GOT3 (cell line): Measurements from ENCODE around the gene MORN3.
A peak's percentile ranks its signal among the peaks of the same experiment; 100 is the strongest.
"Not testable (repeated sequence)": the region's sequence is repeated elsewhere in the genome, so short reads cannot be mapped to it uniquely, and the experiment has no call there.

ENCODE experiments used
- DNase-seq: peaks from one replicate; lab custom pipeline; 2025; ENCODE audit warnings: mixed read lengths; lab: John Stamatoyannopoulos, UW

Gene MORN3

GRCh38 chr12:121638298-121639202 lies 30.9 kb downstream of the MORN3 start:
- DNase-seq: no peak

- no peak for DNase-seq
Observed at GRCh38 chr12:121637231-121637914, 32.1 kb downstream of the MORN3 start.

- DNase-seq: no peak
Observed at GRCh38 chr12:121634836-121635235, 34.6 kb downstream of the MORN3 start.

- not testable (repeated sequence) for DNase-seq
Observed at GRCh38 chr12:121633833-121634196, 35.6 kb downstream of the MORN3 start.

GRCh38 chr12:121632069-121632970 lies 37.1 kb downstream of the MORN3 start:
- DNase-seq: no peak

GRCh38 chr12:121630791-121631355 lies 38.6 kb downstream of the MORN3 start:
- DNase-seq: no peak

- no peak for DNase-seq
Observed at GRCh38 chr12:121628536-121628935, 40.9 kb downstream of the MORN3 start.

- no peak for DNase-seq
Observed at GRCh38 chr12:121628037-121628436, 41.4 kb downstream of the MORN3 start.

GRCh38 chr12:121626853-121627640 lies 42.4 kb downstream of the MORN3 start:
- peak; percentile 64 for DNase-seq

- DNase-seq: peak; percentile 87
Observed at GRCh38 chr12:121626087-121626852, 43.2 kb downstream of the MORN3 start, which contains the start of gene ORAI1. Gene ORAI1 (plus strand): TSS chr12:121626530.

GRCh38 chr12:121620333-121620891 lies 49.0 kb downstream of the MORN3 start:
- DNase-seq: no peak

GRCh38 chr12:121618659-121619233 lies 50.7 kb downstream of the MORN3 start:
- DNase-seq: no peak

GRCh38 chr12:121614872-121615467 lies 54.5 kb downstream of the MORN3 start:
- no peak for DNase-seq

GRCh38 chr12:121613462-121613861 lies 56.0 kb downstream of the MORN3 start:
- DNase-seq: no peak

GRCh38 chr12:121611306-121611705 lies 58.1 kb downstream of the MORN3 start:
- no peak for DNase-seq

GRCh38 chr12:121610239-121611149 lies 59.0 kb downstream of the MORN3 start:
- no peak for DNase-seq

GRCh38 chr12:121608301-121608700 lies 61.2 kb downstream of the MORN3 start:
- no peak for DNase-seq

GRCh38 chr12:121603581-121603980 lies 65.9 kb downstream of the MORN3 start:
- no peak for DNase-seq
